GM12872 (cell line): ENCODE data around the gene FAM216A.

Source experiments
- CTCF ChIP-seq: IDR thresholded peaks from 3 replicates; pipeline ENCODE4 v1.5.1; 2011; ENCODE audit warnings: low read depth, mild to moderate bottlenecking, low read length, moderate library complexity; ENCODE audit not compliant: insufficient read depth

FAM216A gene

GRCh38 chr12:110444455-110444854, 24.2 kb upstream of the FAM216A start:
- TF ChIP-seq CTCF: no peak

GRCh38 chr12:110449799-110450497, 18.7 kb upstream of the FAM216A start, which contains the start of gene ARPC3:
TSS of gene ARPC3 (minus strand) at chr12:110450337. CDS start at chr12:110450260, 77 bp downstream.
- TF ChIP-seq CTCF: peak; percentile 92

- no peak for TF ChIP-seq CTCF
Measured at GRCh38 chr12:110451263-110451662, 17.4 kb upstream of the FAM216A start.

- no peak for TF ChIP-seq CTCF
Measured at GRCh38 chr12:110453569-110454296, 14.9 kb upstream of the FAM216A start.

- TF ChIP-seq CTCF: no peak
Measured at GRCh38 chr12:110458756-110459155, 9.9 kb upstream of the FAM216A start.

- TF ChIP-seq CTCF: no peak
Measured at GRCh38 chr12:110465024-110465423, 3.6 kb upstream of the FAM216A start.

- TF ChIP-seq CTCF: no peak
Measured at GRCh38 chr12:110466791-110467190, 1.9 kb upstream of the FAM216A start.
